Tongue (tissue), 2 donors: Measurements from ENCODE around the gene LPIN2. TPM values are rescaled to one million over a fixed set of nuclear protein-coding genes. Genes with fewer than 3 reads are reported as not detected.

Experiments used
- small RNA-seq: library from RNA; depleted of rRNA; stranded (forward); fragments of <200 nt; gene quantifications from one replicate; pipeline ENCODE3, GENCODE V24; 2014; ENCODE audit warnings: low replicate concordance
- total RNA-seq: library from RNA; depleted of rRNA; stranded (reverse); fragments of >200 nt; gene quantifications from one replicate; pipeline ENCODE4 v1.2.3, GENCODE V29; 2014

LPIN2 gene
- total RNA-seq, 1 donor from 2014 or later: 22.4 TPM

Small RNAs within 50 kb of the gene (small RNA-seq; reads per million reads assigned to genes)
- gene RF00156: not detected

Other genes with a start within 250 kb of the LPIN2 start
- 27.9 TPM for gene EMILIN2, start 166.1 kb downstream of the LPIN2 start, total RNA-seq
- 662 TPM for gene MYOM1, start 206.8 kb upstream of the LPIN2 start, total RNA-seq
- 661 TPM for gene MYL12A, start 234.7 kb upstream of the LPIN2 start, total RNA-seq
- gene MYL12B, start 249.0 kb upstream of the LPIN2 start, total RNA-seq: 155 TPM